Peyer's patch (tissue), 4 donors: ENCODE results near the gene EIF4EBP2.

Experiments
- CTCF ChIP-seq, 6 experiments: fragments of 450-650 bp in 4 of 6; fragments of 200-600 bp in 2 of 6; sonication (generic) in 1 of 6; IDR thresholded peaks; one replicate each; pipeline ENCODE4 v1.5.1; 2017 to 2019; ENCODE audit warnings: antibody characterized with exemption in 6 of 6, mild to moderate bottlenecking in 3 of 6, moderate library complexity in 1 of 6
- POLR2A ChIP-seq, 2 donors: fragments of 450-650 bp; IDR thresholded peaks; one replicate each; pipeline ENCODE4 v1.5.1; 2017; ENCODE audit warnings: antibody characterized with exemption in 2 of 2, mild to moderate bottlenecking in 2 of 2, moderate library complexity in 2 of 2

- TF ChIP-seq POLR2A (IDR thresholded peaks at IDR 0.05) = no peak
- TF ChIP-seq CTCF (IDR thresholded peaks at IDR 0.05) = no peak
Observed at GRCh38 chr10:70391654-70392053, 12.3 kb upstream of the EIF4EBP2 start.
